Epithelial cell of esophagus (primary cell): ENCODE results near the gene PTPRA.
"Not testable (repeated sequence)": the region's sequence is repeated elsewhere in the genome, so short reads cannot be mapped to it uniquely, and the experiment has no call there.

Experiments
- DNase-seq: peaks from one replicate; pipeline ENCODE4 v3.0.0; 2010; ENCODE audit warnings: low read depth
- H3K4me3 ChIP-seq: 2 replicates; pipeline ENCODE4 v1.5.1; 2011; ENCODE audit warnings: mild to moderate bottlenecking, low read length, control low read depth
- CTCF ChIP-seq: IDR thresholded peaks from 2 replicates; pipeline ENCODE4 v1.5.1; 2011; ENCODE audit warnings: low read depth, mild to moderate bottlenecking, low read length, control low read depth, inconsistent platforms; ENCODE audit not compliant: insufficient read depth; ENCODE audit errors: missing control alignments

Gene PTPRA

GRCh38 chr20:3021777-3022176 lies 148.5 kb downstream of the PTPRA start:
- TF ChIP-seq CTCF = no peak
- no peak for DNase-seq
- no peak overlapping the region for H3K4me3 ChIP-seq

- not testable (repeated sequence) for H3K4me3 ChIP-seq, DNase-seq
Observed at GRCh38 chr20:3022559-3023490, 149.5 kb downstream of the PTPRA start.

DNA sequence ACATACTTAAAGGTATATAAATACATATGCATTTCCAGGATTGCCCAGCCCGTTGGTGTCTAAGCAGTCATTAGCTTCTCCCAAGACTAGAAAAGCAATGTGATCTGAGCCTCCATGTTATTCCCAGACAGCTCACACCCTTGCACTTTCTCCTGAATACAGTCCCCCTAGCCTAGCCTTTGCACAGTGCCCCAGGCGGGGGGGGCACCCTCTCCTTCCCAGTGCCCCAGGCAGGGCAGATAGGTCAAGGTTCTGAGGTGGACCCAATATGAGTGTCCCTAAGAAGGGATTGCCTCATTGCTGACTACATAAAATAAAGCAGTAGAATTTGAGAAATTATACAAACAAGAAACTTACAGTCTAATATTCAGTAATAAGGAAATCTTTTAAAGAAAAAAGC lies 154.7 kb downstream of the PTPRA start:
- DNase-seq = no peak
- no peak for TF ChIP-seq CTCF
- H3K4me3 ChIP-seq = no peak overlapping the region

GRCh38 chr20:3031524-3032147 lies 158.4 kb downstream of the PTPRA start:
- no peak overlapping the region for H3K4me3 ChIP-seq
- DNase-seq = no peak
- TF ChIP-seq CTCF = no peak

DNA sequence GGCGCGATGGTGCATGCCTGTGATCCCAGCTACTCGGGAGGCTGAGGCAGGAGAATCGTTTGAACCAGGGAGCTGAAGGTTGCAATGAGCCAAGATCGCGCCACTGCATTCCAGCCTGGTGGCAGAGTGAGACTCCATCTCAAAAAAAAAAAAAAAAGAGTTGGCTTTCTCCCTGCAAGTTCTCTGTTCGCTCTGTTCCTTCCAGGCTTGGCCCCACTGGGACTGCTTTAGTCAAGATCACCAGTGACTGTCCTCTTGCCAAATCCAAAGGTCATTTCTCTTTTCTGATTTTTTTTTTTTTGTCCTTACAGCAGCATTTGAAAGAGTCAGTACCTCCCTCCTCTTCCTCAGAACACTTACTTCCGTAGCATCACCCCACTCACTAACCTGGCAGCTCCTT lies 159.3 kb downstream of the PTPRA start:
- no peak for TF ChIP-seq CTCF
- no peak for DNase-seq

GRCh38 chr20:3037654-3038053 lies 164.4 kb downstream of the PTPRA start:
- no peak overlapping the region for H3K4me3 ChIP-seq
- no peak for TF ChIP-seq CTCF
- no peak for DNase-seq

More for the DNA sequence above, 159.3 kb downstream of the PTPRA start:
- no peak overlapping the region for H3K4me3 ChIP-seq

DNA sequence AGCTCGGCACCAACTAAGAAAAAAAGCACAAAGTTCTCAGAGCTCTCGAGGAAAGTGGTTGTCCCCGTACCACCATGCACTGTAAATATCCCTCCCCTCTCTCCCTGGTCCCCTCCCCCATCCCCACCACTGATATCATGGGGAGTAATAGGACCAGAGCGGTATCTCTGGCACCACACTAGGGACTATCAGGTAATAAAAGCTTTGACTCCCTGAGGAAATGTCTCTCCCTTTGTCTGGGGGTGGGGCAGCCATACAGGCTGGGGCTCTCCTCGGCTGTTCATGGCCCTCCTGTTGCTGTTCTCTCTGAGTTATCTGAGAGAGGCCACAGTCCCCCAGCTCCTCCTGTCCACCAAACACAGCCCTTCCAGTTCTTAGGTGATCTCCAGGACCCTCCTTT lies 165.2 kb downstream of the PTPRA start:
- no peak for DNase-seq
- no peak overlapping the region for H3K4me3 ChIP-seq
- no peak for TF ChIP-seq CTCF
